ENCODE results near the gene BRD7. TPM values are rescaled to one million over a fixed set of nuclear protein-coding genes. Genes with fewer than 3 reads are reported as not detected.

Gene BRD7
- total and polyA plus RNA-seq, 2 donors: 45.9 to 48.1 TPM

GRCh38 chr16:50396761-50397535, 28.2 kb upstream of the BRD7 start:
- DNase-seq (ENCODE audit: extremely low spot score): no peak
- WGBS: 78% methylated on average over 8 of the region's 8 CpGs
- Histone ChIP-seq H3K4me1 (ENCODE audit: insufficient read depth) (no peaks in the 10 kb centered on the region), H3K36me3 (ENCODE audit: insufficient read depth) (no peaks in the 10 kb centered on the region), H3K4me3 (ENCODE audit: low read depth, low read length) (no peak overlapping the region), H3K27ac (ENCODE audit: low read depth) (no peak overlapping the region)

DNA sequence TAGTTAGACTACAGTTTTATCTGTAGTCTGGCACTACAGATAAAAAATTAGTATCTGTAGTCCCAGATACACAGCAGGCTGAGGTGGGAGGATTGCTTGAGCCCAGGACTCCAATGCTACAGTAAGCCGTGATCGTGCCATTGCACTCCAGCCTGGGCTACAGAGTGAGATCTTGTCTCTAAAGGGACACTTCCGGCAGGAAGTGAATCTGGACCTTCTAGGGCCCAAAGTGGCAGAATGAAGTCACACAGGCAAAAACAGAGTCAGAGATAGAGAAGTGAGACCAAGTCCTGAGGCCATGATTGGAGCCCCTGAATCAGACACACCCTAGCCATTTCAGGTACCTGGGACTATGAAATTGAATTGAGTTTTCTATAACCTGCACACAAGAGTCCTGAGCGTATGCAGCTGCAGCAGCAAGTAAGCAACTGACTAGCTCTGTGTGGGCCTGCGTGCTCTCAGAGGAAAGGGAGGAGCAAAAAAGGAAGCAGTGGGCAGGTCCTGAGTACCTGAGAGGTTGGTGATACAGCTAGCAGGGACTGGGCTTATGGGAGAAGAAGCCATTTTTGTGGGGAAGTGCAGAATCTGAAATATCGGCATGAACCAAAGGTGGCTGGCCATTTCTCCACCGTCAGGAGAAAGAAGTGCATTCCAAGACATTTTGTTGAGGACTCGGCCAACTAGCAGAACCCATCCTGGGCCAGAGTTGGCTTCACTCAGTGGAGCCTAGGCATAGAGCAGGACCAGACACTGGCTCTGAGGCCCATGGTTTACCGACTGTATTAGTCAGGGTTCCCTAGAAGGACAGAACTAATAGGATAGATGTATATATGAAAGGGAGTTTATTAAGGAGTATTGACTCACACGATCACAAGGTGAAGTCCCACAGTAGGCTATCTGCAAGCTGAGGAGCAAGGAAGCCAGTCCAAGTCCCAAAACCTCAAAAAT, 27.2 kb upstream of the BRD7 start:
- no peak overlapping the region for H3K4me3 ChIP-seq (ENCODE audit: low read depth, low read length)
- no peaks in the 10 kb centered on the region for H3K36me3 ChIP-seq (ENCODE audit: insufficient read depth)
- H3K27ac ChIP-seq (ENCODE audit: low read depth): no peak overlapping the region
- H3K4me1 ChIP-seq (ENCODE audit: insufficient read depth): no peaks in the 10 kb centered on the region
- WGBS: 89% methylated on average over 10 of the region's 10 CpGs
- no peak for DNase-seq (ENCODE audit: extremely low spot score)

DNA sequence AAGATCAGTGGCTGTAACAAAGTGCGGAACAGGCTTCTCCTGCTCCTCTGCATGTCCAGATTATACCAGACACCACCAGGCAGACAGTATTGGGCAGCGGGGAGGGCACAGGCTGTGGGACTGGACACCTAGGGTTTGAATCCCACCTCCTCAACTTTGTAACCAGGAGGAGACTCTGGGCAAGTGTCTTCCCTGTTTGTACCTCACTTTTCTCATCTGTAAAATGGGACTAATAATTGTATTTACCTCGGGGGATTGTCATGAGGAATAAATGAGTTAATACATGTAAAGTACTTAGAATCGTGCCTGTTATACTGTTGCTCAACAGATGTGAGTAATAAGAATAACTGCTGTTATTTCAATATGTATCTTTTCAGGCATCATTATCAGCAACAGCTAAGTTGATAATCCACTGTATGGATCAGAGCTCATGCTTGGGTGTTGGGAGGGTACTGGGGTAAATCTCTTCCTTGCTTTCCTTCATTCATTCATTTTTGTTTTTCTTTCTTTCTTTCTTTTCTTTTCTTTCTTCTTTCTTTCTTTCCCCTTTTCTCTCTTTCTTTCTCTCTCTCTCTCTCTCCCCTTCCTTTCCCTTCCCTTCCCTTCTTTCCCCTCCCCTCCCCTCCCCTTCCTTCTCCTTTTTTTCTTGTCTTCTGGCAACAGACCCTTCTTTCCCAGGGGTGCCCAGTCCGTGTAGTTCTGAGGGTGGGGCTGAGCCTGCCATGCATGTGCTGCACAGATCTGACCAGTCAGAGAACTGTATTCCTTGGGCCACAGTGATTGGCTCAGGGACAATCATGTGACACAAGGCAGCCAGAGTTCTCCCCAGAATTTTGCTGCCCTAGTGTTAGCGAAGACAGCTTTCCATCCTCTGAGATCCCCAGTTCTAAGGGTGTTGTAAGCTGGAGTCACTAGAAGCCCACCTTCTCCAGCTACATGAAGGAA, 25.3 kb upstream of the BRD7 start:
- 73% methylated on average over 6 of the region's 6 CpGs for WGBS
- Histone ChIP-seq H3K27ac (ENCODE audit: low read depth) (no peak overlapping the region), H3K4me3 (ENCODE audit: low read depth, low read length) (no peak overlapping the region), H3K36me3 (ENCODE audit: insufficient read depth) (no peaks in the 10 kb centered on the region), H3K4me1 (ENCODE audit: insufficient read depth) (no peaks in the 10 kb centered on the region)
- DNase-seq (ENCODE audit: extremely low spot score): no peak

- no peak overlapping the region for H3K4me3 ChIP-seq (ENCODE audit: low read depth, low read length)
- H3K4me1 ChIP-seq (ENCODE audit: insufficient read depth): no peaks in the 10 kb centered on the region
- no peak overlapping the region for H3K27ac ChIP-seq (ENCODE audit: low read depth)
- no peaks in the 10 kb centered on the region for H3K36me3 ChIP-seq (ENCODE audit: insufficient read depth)
- WGBS: 62% methylated on average over 8 of the region's 8 CpGs
- DNase-seq (ENCODE audit: extremely low spot score): no peak
Measured at GRCh38 chr16:50393416-50393815, 24.6 kb upstream of the BRD7 start.

- 71% methylated on average over 30 of the region's 30 CpGs for WGBS
- no peak for DNase-seq (ENCODE audit: extremely low spot score)
- H3K27ac ChIP-seq (ENCODE audit: low read depth): no peak overlapping the region
- no peaks in the 10 kb centered on the region for H3K4me1 ChIP-seq (ENCODE audit: insufficient read depth)
- H3K36me3 ChIP-seq (ENCODE audit: insufficient read depth): no peaks in the 10 kb centered on the region
- H3K4me3 ChIP-seq (ENCODE audit: low read depth, low read length): no peak overlapping the region
Measured at GRCh38 chr16:50390914-50391716, 22.3 kb upstream of the BRD7 start.

GRCh38 chr16:50390371-50390771, 21.6 kb upstream of the BRD7 start:
- 75% methylated on average over 11 of the region's 11 CpGs for WGBS
- Histone ChIP-seq H3K36me3 (ENCODE audit: insufficient read depth) (no peaks in the 10 kb centered on the region), H3K27ac (ENCODE audit: low read depth) (no peak overlapping the region), H3K4me1 (ENCODE audit: insufficient read depth) (no peaks in the 10 kb centered on the region), H3K4me3 (ENCODE audit: low read depth, low read length) (no peak overlapping the region)
- no peak for DNase-seq (ENCODE audit: extremely low spot score)

DNA sequence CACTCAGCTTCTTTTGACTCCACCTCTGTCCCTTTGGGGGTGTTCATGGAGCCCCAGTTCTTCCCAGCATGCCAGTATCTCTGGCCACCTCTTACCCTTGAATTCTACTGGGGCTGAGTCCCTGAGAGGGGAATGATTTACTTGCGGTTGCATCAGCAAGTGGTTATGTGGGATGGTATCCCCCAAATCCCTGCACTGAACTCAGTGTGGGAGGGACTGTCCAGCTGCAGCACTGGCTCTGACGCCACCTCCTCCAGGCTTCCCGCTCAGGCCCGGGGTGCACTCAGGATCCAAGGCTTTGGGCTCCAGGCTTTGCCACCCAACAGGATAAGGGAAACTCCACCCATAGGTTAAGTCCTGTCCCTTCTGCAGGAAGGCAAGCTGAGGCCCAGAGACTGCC, 21.1 kb upstream of the BRD7 start:
- WGBS: 90% methylated on average over 4 of the region's 4 CpGs
- DNase-seq (ENCODE audit: extremely low spot score): no peak
- H3K36me3 ChIP-seq (ENCODE audit: insufficient read depth): no peaks in the 10 kb centered on the region
- H3K4me1 ChIP-seq (ENCODE audit: insufficient read depth): no peaks in the 10 kb centered on the region
- H3K4me3 ChIP-seq (ENCODE audit: low read depth, low read length): no peak overlapping the region
- H3K27ac ChIP-seq (ENCODE audit: low read depth): no peak overlapping the region

DNA sequence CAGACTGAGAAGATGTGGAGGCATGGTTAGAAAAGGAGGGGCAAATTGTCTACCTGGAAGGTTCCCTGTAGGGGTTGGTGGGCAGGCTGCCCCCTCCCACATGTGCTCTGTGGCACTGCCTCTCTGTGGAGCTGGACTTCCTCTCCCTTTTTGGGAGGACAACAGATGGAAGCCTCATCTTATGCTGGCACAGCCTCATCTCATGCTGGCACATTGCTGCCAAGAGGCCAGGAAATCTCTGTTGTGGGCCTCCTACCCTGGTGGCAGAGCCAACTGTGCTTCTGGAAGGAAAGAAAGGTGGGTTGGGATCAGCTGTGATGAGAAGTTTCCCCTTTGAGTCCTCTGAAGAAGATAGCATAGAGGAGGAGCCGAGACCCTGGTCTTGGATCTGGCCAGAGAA, 19.7 kb upstream of the BRD7 start:
- no peak overlapping the region for H3K4me3 ChIP-seq (ENCODE audit: low read depth, low read length)
- WGBS: 88% methylated on average over 1 of the region's 1 CpG
- no peak for DNase-seq (ENCODE audit: extremely low spot score)
- H3K36me3 ChIP-seq (ENCODE audit: insufficient read depth): no peaks in the 10 kb centered on the region
- H3K27ac ChIP-seq (ENCODE audit: low read depth): no peak overlapping the region
- no peaks in the 10 kb centered on the region for H3K4me1 ChIP-seq (ENCODE audit: insufficient read depth)

DNA sequence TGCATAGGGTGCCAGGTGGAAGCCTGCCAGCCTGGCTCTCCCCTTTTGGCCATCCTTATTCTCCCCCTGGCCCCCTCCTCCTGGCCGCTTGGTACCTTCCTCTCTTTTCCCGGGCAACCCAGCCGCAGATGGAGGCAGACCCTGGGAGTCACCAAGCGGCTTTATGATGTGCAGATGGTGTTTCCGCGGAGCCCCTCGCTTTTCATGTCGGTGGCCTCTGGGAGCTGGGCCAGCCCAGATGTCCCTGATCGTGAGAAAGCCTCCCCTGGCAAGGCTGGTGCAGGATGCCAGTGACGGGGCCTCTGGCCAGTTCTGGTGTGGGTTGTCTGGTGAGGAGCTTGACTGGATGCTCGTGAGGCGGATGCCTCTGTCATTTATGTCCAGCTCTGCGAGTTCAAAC, 18.0 kb upstream of the BRD7 start:
- 72% methylated on average over 13 of the region's 13 CpGs for WGBS
- no peak for DNase-seq (ENCODE audit: extremely low spot score)
- no peaks in the 10 kb centered on the region for H3K4me1 ChIP-seq (ENCODE audit: insufficient read depth)
- H3K4me3 ChIP-seq (ENCODE audit: low read depth, low read length): no peak overlapping the region
- no peaks in the 10 kb centered on the region for H3K36me3 ChIP-seq (ENCODE audit: insufficient read depth)
- no peak overlapping the region for H3K27ac ChIP-seq (ENCODE audit: low read depth)

DNA sequence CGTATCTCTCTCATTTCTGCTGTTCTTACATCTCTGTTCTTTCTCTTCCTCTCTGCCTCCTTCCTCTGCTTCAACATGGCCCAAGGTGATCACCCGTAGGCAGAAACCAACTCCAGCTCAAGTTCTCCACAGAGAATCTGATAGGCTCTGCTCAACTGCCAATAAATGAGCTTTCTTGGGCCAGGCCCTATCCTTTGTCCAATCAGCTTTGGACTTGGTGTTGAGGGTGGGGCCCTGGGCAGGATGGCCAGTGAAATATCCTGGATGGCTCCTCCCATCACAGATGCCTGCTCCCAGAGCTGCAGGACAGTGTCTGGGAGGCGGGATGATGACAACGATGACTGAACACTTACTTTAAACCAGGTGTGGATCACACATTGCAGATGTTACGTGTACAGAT, 17.4 kb upstream of the BRD7 start:
- Histone ChIP-seq H3K4me3 (ENCODE audit: low read depth, low read length) (no peak overlapping the region), H3K4me1 (ENCODE audit: insufficient read depth) (no peaks in the 10 kb centered on the region), H3K27ac (ENCODE audit: low read depth) (no peak overlapping the region), H3K36me3 (ENCODE audit: insufficient read depth) (no peaks in the 10 kb centered on the region)
- 82% methylated on average over 5 of the region's 5 CpGs for WGBS
- DNase-seq (ENCODE audit: extremely low spot score): no peak

GRCh38 chr16:50384500-50385135, 15.8 kb upstream of the BRD7 start:
- 66% methylated on average over 7 of the region's 7 CpGs for WGBS
- no peaks in the 10 kb centered on the region for H3K4me1 ChIP-seq (ENCODE audit: insufficient read depth)
- no peak for DNase-seq (ENCODE audit: extremely low spot score)
- H3K36me3 ChIP-seq (ENCODE audit: insufficient read depth): no peaks in the 10 kb centered on the region
- no peak overlapping the region for H3K4me3 ChIP-seq (ENCODE audit: low read depth, low read length)
- no peak overlapping the region for H3K27ac ChIP-seq (ENCODE audit: low read depth)

GRCh38 chr16:50381679-50382440, 13.1 kb upstream of the BRD7 start:
- 76% methylated on average over 8 of the region's 8 CpGs for WGBS
- no peaks in the 10 kb centered on the region for H3K4me1 ChIP-seq (ENCODE audit: insufficient read depth)
- no peaks in the 10 kb centered on the region for H3K36me3 ChIP-seq (ENCODE audit: insufficient read depth)
- no peak overlapping the region for H3K27ac ChIP-seq (ENCODE audit: low read depth)
- no peak for DNase-seq (ENCODE audit: extremely low spot score)
- no peak overlapping the region for H3K4me3 ChIP-seq (ENCODE audit: low read depth, low read length)
